C1 segment of cervical spinal cord (tissue), 14 donors: ENCODE measurements around the gene TOP2A.

Experiments
- DNase-seq, 14 donors: peaks; one replicate each; lab custom pipeline; 2025; lab: John Stamatoyannopoulos, UW

The TOP2A gene

DNA sequence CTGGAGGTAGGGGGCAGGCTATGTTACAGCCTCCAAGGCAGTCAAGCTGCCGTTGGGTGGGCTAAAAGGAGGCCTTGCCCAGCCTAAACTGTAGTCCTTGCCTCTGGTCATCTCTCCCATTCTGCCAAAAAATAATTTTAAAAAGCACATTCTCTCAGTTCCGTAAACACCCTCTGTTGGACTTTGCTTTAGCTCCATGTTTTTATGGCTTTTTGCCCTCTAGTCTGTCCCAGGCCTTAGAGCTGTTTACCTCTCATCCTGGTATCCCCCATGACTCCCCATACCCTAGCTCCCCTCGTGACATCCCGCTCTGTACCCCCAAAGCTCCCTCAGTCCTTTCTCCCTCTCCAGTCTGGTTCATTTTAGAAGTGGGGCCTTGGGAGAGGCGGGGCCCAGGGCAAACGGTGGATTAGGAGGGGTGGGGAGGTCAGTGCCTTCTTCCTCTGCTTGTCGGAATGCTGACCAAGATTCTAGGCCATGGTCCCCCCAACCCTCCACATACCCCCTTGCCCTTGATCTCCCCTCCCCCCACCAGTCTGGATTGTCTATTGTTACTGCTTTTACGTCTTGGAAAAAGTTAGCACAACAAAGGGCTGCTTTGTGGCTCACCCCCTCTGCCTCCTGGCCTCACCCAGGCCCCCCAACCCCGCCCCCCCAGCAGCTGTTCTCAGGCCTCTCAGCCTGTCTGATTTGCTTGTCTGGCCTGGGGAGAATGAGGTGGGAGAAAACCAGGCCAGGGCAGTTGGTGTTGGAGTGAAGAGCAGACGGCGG lies 71.5 kb downstream of the TOP2A start:
- DNase-seq, result peak in 1 of 14 donors; percentile 52

DNA sequence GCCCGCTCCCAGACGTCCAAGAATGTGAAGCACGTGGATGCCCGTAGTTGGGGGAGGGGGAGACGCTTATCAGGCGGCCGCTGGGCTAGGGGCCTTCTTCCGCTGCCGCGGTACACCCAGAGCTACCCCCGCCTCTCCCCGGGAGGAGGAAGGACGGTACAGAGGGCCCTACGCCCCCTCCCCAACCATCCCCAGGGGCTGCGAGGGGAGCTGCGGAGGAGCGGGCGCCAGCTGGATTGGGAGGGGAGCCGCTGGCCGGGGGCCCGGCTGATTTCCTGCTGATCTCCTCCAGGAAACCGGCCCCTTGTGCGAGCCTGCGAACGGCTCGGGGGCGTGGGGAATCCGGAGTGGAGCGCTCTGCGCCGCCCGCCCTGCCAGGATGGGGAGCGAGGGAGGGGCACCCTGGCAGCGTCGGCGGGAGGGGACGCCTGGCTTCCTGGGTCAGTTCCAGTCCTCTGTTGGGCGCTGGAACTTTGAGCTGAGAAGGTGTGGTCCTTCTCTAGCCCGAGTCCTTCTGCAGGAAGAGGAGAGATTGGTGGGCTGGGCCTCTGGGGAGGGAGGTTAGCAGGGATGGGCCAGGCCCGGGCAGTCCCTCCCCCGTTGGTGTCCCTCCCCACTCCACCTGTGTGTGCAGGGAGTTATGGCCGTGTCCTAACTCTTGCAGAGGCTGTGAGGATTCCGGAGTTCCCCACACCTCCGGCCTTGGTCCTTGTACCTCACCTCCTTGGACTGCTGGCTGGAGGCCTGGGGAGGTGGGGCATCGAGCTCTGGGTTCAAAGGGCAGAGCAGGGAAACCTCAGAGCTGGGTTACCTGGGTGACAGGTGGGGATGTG lies 72.3 kb downstream of the TOP2A start:
- DNase-seq, result peak in 4 of 14 donors; percentile 15 to 36 (median 26)

DNA sequence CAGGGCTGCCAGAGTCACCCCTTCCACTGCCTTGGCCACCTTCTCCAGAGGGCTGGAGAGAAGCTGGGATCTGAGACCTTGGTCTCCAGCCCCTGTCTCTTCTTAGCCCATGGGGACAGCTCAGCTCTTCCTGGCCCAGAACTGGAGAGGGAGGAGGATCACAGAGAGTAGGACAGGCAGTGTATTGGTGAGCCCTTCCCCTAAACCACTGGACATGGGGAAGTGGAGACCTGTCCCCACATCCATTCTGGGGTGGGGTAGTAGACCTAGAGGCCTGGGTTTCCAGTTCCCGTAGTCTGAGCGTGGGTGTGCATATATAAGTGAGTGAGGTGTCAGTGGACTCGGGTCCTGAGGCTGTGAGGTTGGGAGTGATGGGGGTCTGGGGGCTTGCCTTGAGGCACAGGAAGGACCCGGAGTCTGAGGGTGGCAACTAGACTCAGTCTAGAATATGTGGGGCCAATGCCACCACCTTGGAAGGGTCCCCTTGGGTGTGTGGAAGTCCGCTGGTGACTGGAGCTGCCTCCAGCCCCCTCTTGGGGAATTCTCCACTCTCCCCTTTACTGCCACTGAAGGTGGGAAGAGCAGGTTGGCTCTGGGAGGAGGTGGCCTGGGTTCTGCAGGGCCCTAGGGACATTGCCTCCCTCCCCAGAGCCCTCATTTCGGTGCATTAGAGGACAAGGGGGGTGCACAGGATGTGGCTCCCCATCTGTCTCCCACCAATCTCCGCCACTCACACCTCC lies 73.1 kb downstream of the TOP2A start:
- no peak for DNase-seq

DNA sequence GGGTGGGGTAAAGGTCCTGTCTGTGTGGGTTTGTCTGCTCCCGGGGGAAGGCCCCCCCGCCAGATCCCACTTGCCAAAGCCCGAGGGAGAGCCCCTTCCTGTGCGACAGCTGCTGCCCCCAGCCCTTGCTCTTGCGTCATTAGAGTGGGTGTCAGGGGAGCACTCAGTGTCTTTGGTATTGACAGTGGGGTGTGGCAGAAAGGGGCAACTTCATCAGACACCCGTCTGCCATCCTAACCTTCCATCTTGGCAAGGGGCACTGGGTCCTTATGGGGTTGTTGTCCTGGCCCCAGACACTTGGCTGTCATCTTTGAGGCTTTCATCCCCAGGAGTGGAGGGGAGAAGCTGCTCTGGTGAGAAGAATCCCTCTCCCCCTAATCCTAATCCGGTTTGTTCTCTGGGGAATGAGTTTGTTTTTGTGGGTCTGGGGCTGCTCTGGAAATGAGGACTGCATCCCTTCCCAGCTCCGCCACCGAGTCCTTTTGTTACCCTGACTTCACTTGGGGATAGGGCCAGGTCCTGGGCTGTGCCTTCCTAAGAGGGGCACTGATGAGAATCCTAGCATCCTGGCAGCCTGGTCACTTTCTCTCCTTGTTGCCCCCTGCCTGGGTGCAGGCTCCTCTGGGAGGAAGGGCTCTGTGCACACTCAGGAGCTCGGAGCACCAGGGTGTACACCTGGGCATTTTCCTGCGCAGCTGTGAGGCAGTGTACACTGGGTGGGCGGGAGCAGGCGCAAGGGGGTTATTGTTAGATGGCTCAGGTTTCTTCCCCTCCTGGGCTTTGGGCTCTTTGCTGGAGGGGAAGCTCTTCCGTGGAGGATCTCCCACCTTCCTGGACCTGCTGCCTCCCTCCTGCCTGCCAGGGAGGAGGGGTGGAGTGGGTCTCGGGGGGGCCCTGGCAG lies 74.2 kb downstream of the TOP2A start:
- DNase-seq, result no peak

DNA sequence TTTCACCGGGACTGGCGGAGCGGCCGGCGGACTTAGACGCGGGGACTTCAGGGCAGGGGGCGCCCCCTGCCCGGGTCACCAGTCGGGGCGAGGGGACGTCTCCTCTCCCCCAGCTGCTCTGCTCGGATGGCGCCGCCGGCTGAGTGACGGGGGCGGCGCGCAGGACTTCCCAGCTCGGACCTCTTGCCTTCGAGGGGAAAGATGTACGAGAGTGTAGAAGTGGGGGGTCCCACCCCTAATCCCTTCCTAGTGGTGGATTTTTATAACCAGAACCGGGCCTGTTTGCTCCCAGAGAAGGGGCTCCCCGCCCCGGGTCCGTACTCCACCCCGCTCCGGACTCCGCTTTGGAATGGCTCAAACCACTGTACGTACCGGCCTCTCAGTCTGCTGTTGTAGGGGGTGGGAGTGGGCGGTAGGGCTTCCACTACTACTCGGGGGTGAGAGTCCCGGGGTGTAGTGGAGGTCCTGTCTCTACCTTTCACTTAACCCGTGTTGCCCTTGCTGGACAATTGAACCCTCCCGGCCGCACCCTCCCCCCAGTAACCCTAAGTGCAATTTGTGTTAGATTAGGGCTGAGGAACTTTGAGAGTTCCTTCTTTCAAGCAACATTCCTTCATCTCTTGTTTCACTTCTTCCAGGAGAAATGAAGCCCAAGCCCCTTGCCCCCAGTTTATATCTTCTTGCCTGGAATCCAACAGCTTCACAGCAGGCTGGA lies 75.0 kb downstream of the TOP2A start:
- no peak for DNase-seq

DNA sequence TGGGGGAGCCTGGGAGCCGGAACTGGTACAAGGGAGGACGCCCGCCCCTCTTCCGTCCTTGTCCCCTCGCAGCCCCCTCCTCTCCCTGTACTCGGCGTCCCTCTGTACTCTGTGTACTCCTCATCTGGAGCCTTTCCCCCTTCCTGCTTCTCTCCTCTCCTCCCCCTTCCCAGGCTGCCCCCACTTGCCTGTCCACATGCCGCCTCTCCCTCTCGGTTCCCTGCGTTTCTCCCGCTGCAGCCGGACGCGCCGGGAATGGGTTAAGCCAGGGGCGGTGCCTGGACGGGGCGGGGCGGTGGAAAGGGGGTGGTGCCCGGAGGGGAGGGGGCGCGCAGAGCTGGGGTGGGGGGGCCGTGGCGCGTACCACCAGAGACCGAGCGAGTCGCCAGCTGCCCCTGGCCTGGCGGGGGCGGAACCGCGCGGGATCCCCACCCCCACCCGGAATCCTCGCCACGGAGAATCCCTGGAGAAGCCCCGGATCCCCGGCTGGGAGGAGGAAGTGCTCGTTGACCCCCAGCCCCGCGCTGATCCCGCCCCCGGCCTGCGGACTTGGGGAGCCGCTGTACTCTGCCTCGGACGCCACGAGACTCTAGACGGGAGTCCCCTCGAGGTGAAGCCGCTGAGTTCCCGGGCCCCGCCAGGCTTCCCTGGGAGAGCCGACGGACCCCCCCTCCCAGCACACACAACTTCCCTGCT lies 75.7 kb downstream of the TOP2A start:
- peak in 9 of 14 donors; percentile 15 to 69 (median 43) for DNase-seq

DNA sequence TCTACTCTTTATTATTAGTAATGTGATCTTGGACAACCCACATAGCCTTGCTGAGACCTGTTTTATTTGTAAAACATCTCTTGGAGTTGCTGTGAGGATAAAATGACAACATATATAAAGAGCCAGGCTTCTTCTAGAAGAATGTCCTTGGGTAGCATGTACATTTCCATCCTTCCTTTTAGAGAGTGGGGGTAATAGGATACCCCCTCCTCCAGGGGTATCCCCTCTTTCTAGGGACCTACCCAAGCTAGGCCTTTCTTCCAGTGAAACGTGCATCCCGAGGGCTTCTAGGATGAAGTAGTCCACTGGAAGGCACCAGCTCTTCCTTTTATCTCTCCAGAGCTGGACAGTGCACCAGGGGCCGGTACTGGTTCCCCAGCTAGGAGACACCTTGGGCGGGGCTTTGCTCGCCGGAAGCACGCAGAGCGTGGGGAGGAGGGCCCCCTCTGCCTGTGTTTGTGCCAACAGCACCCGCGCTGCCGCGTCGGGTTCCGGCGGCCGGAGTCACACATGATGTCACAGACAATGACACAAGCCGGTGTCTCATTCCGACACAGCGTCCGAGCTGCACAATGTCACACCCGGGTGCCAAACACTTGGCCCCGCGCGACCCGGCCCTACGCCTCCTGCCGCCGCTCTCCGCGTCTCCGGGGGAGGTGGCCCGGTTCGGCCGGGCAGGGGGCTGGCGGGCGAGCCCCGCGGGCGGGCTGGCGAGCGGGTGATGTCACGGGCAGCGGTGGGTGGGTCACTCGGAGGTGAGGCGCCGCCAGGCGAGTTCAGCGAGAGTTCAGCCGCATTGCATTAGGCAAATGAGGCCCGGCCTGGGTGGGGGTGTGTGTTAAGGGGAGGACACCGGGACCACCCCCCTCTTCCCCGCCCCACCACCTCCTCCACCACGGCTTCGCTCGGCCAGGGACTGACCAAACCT lies 76.6 kb downstream of the TOP2A start:
- peak in 11 of 14 donors; percentile 38 to 84 (median 43) for DNase-seq

DNA sequence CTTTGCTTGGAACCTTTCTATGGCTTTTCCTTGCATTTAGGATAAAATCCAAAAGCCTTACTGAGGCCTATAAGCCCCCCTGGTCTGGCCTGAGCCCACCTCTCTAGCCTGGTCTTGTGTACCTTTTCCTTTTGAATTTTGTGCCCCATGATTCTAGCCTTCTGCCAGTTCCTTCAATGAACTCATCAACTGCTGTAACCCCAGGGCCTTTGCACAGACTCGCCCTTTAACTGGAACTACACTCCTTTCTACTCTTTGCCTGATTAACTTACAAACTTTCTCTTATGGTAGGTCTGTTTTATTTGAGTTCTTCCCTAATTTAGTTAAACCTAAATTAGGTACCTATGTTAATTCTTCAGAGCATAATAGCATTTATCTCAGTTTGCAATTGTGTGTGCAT lies 77.4 kb downstream of the TOP2A start:
- no peak for DNase-seq

DNA sequence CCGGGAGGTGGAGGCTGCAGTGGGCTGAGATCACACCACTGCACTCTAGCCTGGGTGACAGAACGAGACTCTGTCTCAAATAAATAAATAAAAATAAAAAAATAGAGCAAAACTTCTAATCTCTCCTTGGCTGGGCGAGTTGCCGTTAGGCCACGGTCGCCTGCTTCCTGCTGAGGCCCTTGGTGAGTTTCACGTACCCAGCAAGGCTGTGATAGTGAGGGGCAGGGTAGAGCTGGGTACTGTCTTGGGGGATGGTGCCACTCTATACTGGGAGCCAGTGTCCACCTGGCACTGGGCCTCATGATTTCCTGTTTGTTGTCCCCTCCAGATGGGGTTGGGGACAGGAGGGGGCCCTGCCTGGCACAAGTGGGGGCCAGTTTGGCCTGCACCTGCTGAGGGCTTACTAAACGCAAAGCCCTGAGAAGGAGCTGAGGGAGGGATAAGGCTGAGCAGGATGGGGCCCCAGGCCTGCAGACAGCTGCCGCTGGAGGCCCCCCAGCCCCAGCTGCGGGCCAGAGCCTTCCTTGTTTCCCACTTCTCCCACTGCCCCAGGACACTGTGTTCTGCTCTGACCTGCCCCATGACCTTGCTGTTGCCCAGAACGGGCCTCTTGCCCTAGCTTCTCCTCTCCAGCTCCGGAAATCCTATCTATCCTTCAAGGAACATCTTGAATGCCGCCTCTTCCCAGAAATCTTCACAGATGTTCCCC lies 78.6 kb downstream of the TOP2A start:
- no peak for DNase-seq
